WTC11 (cell line): ENCODE data around the gene RBM18.

Experiments
- FOXJ3 ChIP-seq: sonication (generic); formaldehyde crosslinking; IDR thresholded peaks from 2 replicates; pipeline ENCODE4 v1.9.0; 2021; ENCODE audit warnings: missing genetic modification reagents, mild to moderate bottlenecking, borderline replicate concordance
- IRF2 ChIP-seq: sonication (generic); formaldehyde crosslinking; IDR thresholded peaks from 2 replicates; pipeline ENCODE4 v1.8.0; 2022; ENCODE audit warnings: low read depth, missing genetic modification reagents, borderline replicate concordance
- MYBL2 ChIP-seq: sonication (generic); formaldehyde crosslinking; IDR thresholded peaks from 2 replicates; pipeline ENCODE4 v1.8.1; 2023; ENCODE audit warnings: mild to moderate bottlenecking, moderate library complexity, missing genetic modification reagents
- TF ChIP-seq, protein P1 (sequence below): sonication (generic); formaldehyde crosslinking; IDR thresholded peaks from 2 replicates; pipeline ENCODE4 v1.8.1; 2022; ENCODE audit warnings: mild to moderate bottlenecking, moderate library complexity, missing genetic modification reagents

DNA sequence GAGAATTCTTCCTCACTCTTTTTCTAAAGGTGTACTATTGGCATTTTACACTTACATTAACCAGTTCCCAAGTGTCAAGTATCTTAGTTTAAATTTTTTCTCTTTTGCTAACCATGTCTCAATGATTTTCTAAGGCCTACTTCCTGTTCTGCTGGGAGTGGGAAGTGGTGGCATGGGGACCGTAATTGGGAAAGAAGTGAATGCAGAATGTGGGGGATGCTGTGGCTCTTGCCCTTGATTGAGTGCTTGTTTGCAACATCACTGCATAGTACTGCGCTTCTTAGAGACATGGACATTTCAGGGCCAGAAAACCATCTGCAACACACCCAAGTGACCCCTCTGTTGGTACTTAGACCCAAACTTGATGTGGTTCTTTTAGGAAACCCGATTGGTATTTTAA, 32.9 kb upstream of the RBM18 start:
- no peak for TF ChIP-seq MYBL2 (CRISPR knock-in tag)
- TF ChIP-seq, protein P1, sequence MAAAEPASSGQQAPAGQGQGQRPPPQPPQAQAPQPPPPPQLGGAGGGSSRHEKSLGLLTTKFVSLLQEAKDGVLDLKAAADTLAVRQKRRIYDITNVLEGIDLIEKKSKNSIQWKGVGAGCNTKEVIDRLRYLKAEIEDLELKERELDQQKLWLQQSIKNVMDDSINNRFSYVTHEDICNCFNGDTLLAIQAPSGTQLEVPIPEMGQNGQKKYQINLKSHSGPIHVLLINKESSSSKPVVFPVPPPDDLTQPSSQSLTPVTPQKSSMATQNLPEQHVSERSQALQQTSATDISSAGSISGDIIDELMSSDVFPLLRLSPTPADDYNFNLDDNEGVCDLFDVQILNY (CRISPR knock-in tag) = no peak
- TF ChIP-seq FOXJ3 (CRISPR knock-in tag) = no peak
- TF ChIP-seq IRF2 (CRISPR knock-in tag) = no peak
